ENCODE results near the gene HIVEP3.

DNA sequence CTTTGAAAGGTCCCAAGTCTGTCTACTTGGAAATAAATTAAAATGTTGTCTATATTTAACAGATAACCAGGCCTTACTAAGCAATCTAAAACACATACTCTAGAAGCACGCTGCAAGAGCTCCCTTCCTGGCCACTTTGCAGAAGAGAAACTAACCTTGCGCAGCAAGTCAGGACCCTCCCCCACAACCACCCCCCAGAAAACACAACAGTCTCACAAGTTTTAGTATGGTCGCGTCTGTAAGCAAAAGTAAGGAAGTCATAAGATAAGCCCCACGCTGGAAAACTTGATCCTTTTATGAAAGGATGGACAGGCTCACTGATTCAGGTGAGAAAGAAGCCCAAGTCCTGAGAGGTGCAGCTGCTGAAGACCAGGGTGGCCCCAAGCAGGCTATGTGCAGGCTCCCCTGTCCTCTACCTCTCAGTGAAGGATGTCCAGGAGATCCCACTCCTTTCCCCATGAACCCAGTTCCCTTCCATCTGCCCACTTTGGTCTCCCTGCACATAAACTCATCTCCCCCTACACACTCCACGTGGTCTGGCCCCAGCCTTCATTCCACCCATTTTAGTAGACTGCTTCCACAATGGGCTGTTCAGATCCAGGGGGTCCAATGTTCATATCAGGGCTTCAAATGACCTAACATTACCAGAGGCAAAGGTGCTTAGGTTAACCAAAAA, 23.8 kb downstream of the HIVEP3 start:
- no peak for TF ChIP-seq POLR2AphosphoS5 (IDR thresholded peaks at IDR 0.05)
- TF ChIP-seq POLR2A (IDR thresholded peaks at IDR 0.05; ENCODE audit: low read depth), result no peak
